ENCODE data around the gene PALLD. TPM values are rescaled to one million over a fixed set of nuclear protein-coding genes. Genes with fewer than 3 reads are reported as not detected.

Gene PALLD
- total RNA-seq, 2 donors from 2014 or later: 649 to 791 TPM

DNA sequence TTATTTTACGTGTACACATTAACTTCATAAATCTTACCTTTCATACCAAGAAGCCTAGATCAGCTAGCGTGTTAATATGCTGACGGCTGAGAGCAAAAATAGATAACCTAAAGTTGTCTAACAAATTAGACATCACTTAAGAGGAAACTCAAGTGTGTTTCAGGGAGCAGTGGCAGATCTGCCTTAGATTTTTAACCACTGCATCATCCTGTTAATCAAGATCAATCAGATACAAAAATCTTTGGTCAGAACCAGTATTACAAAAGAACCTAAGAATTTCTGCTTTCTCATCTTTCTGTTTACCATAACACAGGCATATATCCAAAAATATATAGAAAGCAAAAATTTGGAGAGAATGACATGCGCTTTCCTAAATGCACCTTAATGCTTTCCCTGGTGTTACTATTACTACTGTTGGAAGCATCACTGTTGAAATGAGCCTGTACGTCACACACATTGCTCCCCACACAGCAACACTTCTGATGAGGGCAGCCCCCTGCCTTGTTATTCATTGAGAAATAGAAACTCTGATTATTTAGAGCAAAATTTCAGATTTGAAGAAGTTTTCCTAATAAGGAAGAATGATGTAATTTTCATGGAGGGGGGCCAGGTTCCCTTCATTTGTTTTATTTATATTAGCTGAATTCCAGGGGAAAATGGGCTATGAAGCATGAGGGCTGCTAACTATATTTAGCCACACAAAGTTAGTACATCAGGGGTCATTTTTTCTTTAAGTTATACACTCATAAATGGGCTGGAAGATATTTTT lies 360.9 kb downstream of the PALLD start:
- DNase-seq (ENCODE audit: low spot score): no peak

DNA sequence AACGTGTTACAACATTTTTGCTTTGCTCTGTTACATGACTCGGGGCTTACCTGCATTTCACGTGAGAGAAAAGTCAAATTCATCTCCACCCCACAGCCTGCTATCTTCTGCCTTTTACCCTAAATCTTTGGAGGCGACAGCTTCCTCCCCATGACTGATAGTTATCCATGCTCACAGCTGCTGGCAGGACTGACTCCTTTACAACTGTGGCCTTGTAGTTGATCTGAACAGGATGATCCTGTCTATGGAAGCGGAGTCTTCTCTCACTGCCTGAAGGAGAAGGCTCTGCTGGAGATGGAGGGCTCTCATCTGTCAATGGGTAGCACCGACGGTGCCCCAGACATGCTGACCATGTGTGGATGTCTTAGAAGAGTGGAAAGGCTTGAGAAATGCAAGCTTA lies 362.2 kb downstream of the PALLD start:
- DNase-seq (ENCODE audit: low spot score): no peak
- intact Hi-C loops (cut with DNase I): no loop called here

More for the DNA sequence above, 360.9 kb downstream of the PALLD start:
- intact Hi-C loops (cut with DNase I): no loop called here

DNA sequence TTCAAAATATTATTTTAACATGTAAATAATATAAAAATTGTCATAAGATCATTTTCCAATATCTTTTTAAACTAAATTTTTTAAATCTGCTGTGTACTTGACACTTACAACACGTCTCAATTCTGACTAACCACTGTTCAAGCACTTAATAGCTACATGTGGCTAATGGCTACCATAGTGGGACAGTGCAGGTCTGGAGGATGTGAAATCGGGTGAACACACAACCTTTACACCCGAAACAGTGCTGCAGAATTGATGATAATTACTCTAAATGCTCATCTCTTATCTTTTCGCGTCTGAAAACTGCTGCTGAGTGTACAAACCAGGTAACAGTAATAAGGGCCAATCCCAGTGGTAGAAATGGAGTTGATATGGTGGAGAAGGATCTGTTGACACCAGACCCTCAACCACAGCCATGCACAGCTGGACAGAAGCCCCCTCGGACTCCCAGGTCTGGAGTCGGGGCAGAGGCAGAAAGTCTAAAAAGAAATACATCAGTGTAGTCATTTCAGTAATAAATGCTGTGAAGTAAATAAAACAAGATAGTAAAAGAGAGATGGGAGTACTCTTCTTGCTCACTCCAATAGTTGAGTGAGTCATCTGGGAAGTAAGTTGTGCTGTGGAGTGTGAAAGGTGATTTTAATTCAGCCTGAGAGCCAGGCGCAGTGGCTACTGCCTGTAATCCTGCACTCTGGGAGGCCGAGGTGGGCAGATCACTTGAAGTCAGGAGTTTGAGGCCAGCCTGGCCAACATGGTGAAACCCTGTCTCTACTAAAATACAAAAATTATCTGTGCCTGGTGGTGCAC lies 363.2 kb downstream of the PALLD start:
- intact Hi-C loops (cut with DNase I): no loop called here

DNA sequence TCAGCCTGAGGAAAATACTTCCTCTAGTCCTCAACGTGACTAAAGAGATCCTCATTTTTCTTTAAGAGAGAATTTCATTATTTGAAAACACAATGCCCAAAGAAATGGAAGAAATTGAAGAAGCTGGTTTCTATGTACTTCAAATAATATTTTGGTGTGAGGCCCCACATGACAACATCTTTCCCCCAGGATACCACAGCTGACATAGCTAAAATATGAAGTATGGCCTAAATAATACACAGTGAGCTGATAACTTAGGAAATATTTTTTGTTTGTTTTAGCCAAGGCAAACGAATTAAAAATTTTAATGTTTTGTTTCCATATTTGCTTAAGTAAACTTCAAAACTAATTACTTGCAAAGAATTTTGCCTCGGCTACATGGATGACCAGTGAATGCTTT lies 364.0 kb downstream of the PALLD start:
- no peak for DNase-seq (ENCODE audit: low spot score)
- intact Hi-C loops (cut with DNase I): no loop called here

More for the DNA sequence above, 363.2 kb downstream of the PALLD start:
- DNase-seq (ENCODE audit: low spot score): no peak

DNA sequence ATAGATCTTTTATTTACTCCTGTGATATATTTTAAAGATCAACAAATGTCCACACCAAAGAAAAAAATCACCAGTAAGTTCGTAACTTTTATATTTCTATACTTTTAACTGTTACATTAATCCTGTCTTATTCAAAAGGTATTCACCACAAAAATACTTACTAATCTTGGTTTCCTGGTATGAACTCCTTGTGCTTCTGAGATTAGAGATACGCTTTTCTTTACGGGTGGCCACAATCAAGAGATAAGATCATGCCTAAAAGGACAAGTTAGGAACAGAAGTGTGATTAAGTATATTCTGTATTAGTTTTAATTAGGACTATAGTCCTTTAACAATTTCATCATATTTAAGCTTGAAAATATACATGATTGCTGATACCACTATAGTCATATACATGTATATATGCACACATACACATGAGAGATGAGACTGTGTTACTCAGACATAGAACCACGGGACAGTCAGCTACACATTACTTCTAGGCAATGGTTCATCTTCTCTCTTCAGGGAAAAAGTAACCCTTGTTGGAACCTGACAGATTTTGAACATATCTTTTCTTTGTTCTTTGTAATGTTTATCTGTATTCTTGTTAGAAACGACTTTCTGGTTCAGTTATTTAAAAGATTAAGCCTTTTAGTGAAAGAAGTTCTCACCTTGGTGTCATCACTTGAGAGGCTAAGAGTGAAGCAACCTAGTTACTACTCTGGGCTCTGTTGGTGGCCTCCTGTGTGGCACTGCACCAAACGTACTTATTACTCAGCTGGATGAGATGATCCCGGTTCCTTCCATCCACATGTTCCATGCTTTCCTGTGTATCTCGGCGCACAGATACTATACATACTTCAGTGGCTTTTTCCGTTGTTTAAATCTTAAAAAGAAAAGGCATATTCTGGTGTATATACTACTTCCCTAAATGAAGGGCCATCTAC lies 367.1 kb downstream of the PALLD start:
- no peak for DNase-seq (ENCODE audit: low spot score)

DNA sequence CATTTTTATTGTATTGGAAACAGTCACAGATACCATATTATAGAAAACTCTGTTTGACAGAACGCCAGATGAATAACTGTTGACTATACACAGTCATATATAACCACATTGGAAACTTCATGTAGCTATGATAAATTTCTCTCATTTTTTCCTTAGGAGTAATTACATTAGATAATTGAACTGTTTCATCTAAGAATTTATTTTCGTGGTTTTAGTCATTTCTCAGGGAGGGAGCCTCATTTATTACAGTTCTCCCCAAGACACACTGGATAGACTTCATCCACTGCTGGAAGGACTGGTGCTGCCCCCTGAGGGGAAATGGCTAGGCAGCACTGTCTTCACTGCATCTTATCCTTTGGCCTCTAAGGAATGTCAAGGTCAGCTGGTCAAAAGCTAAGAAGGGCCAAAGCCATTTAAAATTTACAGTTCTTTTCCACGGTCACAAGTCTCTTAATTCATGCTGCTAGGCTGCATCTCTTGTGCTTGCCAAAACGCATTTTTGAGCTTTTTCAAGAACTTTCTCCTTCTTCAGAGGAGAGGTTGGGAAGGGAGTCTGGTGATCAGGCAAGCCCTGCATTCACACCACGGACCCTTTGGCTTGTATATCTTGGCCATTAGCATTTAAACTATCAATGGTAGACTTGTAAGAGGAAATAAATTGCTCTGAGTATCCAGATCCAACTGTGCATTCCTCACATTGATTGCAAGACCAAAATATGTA lies 368.1 kb downstream of the PALLD start:
- intact Hi-C loops (cut with DNase I): no loop called here
- DNase-seq (ENCODE audit: low spot score): no peak

More for the DNA sequence above, 367.1 kb downstream of the PALLD start:
- intact Hi-C loops (cut with DNase I): no loop called here

DNA sequence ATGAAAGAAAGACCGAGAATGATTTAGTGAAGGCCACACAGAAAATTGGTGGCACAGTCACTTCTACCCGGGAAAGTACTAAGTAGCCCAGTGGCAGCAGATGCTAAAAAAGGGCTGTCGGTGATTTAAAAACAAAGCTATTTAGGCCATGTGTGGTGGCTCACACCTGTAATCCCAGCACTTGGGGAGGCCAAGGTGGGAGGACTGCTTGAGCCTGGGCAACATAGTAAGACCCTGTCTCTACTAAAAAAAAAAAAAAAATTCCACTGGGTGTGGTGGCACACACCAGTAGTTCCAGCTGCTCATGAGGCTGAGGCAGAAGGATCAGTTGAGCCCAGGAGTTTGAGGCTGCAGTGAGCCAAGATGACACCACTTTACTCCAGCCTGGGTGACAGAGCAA lies 369.0 kb downstream of the PALLD start:
- DNase-seq (ENCODE audit: low spot score): no peak
- intact Hi-C loops (cut with DNase I): no loop called here

DNA sequence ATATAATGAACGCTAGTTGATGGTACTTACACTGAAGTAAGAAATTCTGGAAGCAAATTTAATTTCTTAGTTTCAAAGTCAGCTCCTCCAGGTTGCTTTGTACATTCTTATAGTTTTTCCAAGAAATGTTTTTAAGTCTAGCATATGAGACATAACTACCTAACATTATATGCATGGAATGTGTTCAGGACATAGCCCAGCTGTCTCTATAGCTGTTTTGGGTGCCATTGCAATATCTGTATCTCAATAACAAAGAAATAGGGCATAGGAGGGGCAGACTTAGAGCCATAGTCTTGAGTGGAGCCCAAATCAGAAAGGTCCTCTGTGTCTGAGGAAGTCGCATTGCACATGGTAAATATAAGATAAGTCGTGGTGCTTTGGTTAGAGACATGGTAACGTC lies 369.8 kb downstream of the PALLD start:
- intact Hi-C loops (cut with DNase I): no loop called here
- DNase-seq (ENCODE audit: low spot score): no peak

DNA sequence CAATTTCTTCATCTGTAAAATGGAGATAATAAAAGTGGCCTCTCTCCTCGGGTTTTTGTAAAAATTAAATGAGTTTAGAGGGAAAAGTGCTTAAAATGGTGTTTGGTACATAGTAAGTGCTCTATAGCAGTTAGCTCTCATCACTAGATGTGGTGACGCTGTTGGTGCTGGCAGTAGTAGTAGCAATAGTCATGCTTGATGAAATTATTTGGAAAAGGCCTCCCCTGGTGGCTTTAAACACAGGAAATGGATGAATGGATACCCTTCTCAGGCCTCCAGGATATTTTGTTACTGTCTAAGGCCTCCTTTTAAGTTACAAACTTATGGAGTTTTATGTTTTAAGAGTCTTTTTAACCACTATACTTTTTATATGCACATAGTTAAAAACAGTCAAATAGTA lies 370.3 kb downstream of the PALLD start:
- DNase-seq (ENCODE audit: low spot score): no peak
- intact Hi-C loops (cut with DNase I): no loop called here

DNA sequence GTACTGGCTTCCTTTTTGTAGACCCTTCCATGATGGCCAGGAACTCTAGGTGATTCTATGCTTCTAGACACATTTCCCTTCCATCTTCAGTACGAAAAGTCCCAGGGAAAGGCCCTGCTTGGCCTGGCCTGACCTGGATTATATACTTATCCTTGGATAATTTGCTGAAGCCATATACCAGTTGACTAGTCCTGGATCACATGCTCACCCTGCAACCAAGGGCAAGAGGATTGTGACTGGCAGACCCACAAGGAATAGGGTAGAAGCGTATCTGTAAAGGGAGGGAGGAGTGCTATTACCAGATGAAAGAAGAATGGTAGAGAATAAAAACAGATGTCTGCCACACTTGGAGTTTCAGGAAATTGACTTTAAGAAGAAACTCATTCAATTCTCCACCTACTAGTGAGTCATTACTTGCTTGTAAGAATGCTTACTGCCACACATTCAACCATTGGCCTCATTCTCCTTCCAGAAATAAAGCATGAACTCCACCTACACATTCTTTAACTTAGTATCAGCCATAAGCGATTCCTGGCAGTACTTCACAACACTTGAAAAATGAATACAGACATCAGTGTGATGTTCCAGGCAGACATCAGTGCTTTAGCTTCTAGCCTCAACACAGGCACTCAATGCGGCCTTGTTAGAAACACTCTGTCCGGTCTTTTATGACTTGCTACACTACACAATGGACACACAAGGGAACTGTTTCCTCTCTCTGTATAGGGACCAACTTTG lies 371.4 kb downstream of the PALLD start:
- intact Hi-C loops (cut with DNase I): no loop called here
- DNase-seq (ENCODE audit: low spot score): no peak

DNA sequence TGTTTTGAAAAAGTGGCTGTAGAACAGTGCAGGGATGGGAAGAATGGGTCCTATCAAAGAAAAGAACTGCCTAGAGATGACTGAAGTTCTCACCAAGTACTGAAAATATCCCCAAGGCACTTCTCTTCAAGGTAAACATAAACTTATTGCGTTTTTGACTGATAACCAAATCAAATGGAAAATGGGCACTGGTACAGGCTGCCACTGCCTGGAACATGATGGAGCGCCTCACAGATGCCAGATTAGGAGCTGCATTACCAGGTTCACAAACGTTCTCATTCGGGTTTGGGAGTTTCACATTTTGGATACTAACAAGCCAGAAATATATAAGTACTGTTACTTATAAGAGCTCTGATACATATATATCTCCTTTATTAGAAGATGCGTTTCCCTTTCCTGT lies 371.9 kb downstream of the PALLD start:
- intact Hi-C loops (cut with DNase I): no loop called here
- DNase-seq (ENCODE audit: low spot score): no peak

DNA sequence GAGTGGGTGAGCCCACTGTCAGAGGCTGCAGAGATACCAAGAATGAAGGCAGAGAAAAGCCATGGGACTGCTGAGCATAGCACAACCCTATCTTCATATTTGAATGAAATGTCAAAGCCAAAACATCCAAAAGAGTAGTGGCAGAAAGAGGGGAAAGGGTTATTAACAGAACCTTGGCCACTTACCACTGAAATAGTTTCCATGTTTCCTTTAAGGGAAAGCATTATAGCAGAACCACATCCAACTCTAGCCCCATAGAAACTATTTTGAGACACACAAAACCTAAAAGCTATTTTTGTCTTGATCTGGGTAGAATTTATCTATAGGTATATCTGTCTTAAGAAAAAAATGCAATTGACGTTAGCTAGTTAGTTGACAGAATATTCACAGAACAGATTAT lies 373.2 kb downstream of the PALLD start:
- DNase-seq (ENCODE audit: low spot score): no peak
- intact Hi-C loops (cut with DNase I): no loop called here

DNA sequence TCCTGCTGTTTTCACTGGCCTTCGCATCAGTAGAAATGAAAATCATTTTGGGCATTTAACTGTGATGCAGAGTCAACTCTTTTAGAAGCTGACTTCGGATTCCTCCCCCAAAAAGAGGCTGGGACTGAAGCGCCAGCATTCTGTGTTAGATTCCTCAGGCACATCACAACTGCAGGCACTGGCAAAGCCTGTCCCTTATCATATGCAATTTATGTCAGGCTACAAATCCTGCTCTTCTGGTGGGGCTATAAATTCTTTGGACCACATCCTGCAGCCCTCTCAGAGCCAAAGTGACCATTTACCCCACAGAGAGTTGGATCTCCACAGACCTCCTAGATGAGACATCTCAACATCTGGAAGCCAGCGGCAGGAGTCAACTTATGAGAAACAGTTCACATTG lies 374.8 kb downstream of the PALLD start:
- intact Hi-C loops (cut with DNase I): no loop called here
- DNase-seq (ENCODE audit: low spot score): no peak

DNA sequence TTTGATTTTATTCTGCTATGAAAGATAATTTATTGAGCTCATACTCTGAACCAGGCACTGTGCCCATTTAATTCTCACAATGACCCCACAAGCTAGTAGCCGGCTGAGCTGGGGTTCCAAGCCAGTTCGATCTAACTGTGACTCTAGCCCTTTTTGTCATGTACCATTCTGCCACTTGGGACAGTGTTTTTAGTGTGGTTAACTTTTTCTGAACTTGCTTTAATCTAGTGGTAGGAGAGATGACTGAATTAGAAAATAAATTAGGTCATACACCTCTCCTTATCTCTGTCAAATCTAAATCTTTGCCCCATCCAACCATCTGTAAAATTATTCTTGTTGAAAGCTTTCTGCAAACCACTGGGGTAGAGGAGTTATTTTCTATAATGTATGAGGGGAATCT lies 377.2 kb downstream of the PALLD start:
- no peak for DNase-seq (ENCODE audit: low spot score)
- intact Hi-C loops (cut with DNase I): loop anchor here in 1 of 2 donors (2.0 kb wide), 1 partner anchor 27 kb away; no protein-coding TSS in a partner anchor

DNA sequence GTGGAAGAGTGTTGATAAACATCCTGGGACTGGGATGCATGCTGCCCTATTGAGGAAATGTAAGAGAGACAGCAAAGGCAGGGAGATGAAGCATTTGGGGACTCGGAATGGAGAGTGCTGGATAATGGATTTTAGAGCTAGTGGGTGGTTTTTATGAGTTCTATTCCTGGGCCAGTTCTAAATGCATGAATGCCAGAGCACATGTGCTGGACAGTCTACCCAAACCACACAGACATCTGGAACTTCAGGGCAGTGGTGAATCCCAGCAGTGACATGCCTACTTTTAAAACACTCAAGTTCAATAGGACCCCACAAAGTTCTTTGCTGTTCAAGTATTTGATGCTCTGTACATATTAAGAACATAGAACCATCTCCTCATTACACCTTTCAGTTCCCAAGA lies 379.3 kb downstream of the PALLD start:
- intact Hi-C loops (cut with DNase I): no loop called here

DNA sequence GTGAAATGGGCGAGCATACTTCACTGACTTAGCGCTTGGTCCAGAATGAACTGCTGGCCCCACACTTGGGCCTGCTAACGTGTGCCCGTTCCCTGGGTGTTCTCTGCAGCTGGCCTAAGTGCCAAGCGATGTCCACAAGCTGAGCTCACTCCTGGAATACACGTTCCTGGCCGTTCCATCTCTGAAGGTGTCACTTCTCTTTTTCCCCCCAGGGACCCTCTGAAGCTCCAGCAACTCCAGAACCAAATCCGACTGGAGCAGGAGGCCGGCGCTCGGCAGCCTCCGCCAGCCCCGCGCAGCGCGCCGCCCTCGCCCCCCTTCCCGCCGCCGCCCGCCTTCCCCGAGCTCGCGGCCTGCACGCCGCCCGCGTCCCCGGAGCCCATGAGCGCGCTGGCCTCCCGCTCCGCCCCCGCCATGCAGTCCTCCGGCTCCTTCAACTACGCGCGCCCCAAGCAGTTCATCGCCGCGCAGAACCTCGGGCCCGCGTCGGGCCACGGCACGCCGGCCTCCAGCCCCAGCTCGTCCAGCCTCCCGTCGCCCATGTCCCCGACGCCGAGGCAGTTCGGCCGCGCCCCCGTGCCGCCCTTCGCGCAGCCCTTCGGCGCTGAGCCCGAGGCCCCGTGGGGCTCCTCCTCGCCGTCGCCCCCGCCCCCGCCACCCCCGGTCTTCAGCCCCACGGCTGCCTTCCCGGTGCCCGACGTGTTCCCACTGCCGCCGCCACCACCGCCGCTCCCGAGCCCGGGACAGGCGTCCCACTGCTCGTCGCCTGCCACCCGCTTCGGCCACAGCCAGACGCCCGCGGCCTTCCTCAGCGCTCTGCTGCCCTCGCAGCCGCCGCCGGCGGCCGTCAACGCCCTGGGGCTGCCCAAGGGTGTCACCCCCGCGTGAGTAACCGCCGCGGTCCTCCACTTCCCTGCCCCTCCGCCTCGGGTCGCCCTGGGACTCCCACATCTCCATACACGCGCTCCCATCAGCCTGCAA lies 380.9 kb downstream of the PALLD start:
- intact Hi-C loops (cut with DNase I): no loop called here
- peak; percentile 88 for DNase-seq (ENCODE audit: low spot score)

More for the DNA sequence above, 379.3 kb downstream of the PALLD start:
- DNase-seq (ENCODE audit: low spot score): no peak

DNA sequence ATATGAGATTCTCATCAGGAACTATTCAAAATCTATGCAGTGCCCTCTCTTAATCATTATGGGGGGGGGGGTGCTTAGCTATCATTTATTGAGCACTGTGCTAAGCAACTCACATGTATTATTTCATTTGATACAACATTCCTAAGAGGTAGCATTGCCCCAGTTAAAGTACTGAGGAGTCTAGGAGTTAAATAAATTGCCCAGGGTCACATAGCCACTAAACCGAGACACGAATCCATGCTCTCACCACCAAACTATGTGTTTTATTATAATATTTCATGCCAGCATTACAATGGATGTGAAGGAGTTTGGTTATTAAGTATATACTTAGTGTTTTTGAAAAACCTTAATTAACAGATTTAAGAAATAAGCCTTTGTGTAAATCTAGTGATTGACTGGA lies 381.8 kb downstream of the PALLD start:
- intact Hi-C loops (cut with DNase I): no loop called here
- no peak for DNase-seq (ENCODE audit: low spot score)

All from posterior vena cava (tissue), 2 donors.